Measurements from ENCODE around the gene GPAM. TPM values are rescaled to one million over a fixed set of nuclear protein-coding genes. Genes with fewer than 3 reads are reported as not detected.

GPAM gene
- total RNA-seq, 1 experiment from 2014 or later = 12.2 TPM

DNA sequence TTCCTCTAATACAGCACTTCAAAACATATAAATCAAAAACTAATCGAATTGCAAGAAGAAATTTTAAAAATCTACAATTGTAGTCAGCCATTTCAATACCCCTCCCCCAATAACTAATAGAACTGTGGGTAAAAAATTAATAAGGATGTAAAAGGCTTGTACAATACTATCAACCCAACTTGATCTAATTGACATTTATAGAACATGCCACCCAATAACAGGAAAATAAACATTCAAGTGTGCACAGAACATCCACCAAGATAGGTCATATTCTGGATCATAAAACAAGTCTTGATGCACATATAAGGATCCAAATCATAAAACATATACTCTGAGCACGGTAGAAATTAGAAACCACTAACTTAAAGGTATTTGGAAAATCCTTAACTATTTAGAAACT lies 4.0 kb upstream of the GPAM start (continued):
- TF ChIP-seq ZNF532 (CRISPR knock-in tag; IDR thresholded peaks at IDR 0.05; ENCODE audit: borderline replicate concordance) (no peak), ATF6 (CRISPR knock-in tag; IDR thresholded peaks at IDR 0.05) (no peak), STAT6 (CRISPR knock-in tag; conservative IDR thresholded peaks at IDR 0.05; ENCODE audit: low read depth) (no peak), ZNF671 (CRISPR knock-in tag; IDR thresholded peaks at IDR 0.05) (no peak), IRF2 (CRISPR knock-in tag; IDR thresholded peaks at IDR 0.05; ENCODE audit: borderline replicate concordance, low read depth) (no peak), ZNF219 (CRISPR knock-in tag; IDR thresholded peaks at IDR 0.05; ENCODE audit: borderline replicate concordance) (no peak), SP1 (CRISPR knock-in tag; conservative IDR thresholded peaks at IDR 0.05) (no peak), CREB1 (CRISPR knock-in tag; IDR thresholded peaks at IDR 0.05) (no peak), FOXK1 (CRISPR knock-in tag; IDR thresholded peaks at IDR 0.05) (no peak), SOX15 (CRISPR knock-in tag; IDR thresholded peaks at IDR 0.05) (no peak), FOXP1 (CRISPR knock-in tag; IDR thresholded peaks at IDR 0.05; ENCODE audit: borderline replicate concordance) (no peak)
- TF ChIP-seq, protein P1, sequence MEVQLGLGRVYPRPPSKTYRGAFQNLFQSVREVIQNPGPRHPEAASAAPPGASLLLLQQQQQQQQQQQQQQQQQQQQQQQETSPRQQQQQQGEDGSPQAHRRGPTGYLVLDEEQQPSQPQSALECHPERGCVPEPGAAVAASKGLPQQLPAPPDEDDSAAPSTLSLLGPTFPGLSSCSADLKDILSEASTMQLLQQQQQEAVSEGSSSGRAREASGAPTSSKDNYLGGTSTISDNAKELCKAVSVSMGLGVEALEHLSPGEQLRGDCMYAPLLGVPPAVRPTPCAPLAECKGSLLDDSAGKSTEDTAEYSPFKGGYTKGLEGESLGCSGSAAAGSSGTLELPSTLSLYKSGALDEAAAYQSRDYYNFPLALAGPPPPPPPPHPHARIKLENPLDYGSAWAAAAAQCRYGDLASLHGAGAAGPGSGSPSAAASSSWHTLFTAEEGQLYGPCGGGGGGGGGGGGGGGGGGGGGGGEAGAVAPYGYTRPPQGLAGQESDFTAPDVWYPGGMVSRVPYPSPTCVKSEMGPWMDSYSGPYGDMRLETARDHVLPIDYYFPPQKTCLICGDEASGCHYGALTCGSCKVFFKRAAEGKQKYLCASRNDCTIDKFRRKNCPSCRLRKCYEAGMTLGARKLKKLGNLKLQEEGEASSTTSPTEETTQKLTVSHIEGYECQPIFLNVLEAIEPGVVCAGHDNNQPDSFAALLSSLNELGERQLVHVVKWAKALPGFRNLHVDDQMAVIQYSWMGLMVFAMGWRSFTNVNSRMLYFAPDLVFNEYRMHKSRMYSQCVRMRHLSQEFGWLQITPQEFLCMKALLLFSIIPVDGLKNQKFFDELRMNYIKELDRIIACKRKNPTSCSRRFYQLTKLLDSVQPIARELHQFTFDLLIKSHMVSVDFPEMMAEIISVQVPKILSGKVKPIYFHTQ (CRISPR knock-in tag; IDR thresholded peaks at IDR 0.05) = no peak

GRCh38 chr10:112185959-112186358 lies 2.4 kb upstream of the GPAM start:
- H3K36me3 Mint-ChIP-seq = no peaks in the 10 kb centered on the region

More at GRCh38 chr10:112185959-112186358, 2.4 kb upstream of the GPAM start:
- ATAC-seq = no peak
- POLR2A ChIA-PET = no interaction called here
- Mint-ChIP-seq H3K9me3 (peaks cover 24% of the 10 kb centered on the region), H3K4me3 (no peak overlapping the region), H3K27ac (no peak overlapping the region), H3K27me3 (ENCODE audit: low read depth) (no peaks in the 10 kb centered on the region), H3K4me1 (peaks cover 15% of the 10 kb centered on the region)
- TF ChIP-seq ZBTB43 (CRISPR knock-in tag; IDR thresholded peaks at IDR 0.05) (no peak), KAT7 (CRISPR knock-in tag; IDR thresholded peaks at IDR 0.05; ENCODE audit: borderline replicate concordance) (no peak), GTF2I (CRISPR knock-in tag; conservative IDR thresholded peaks at IDR 0.05) (no peak), CBFB (CRISPR knock-in tag; IDR thresholded peaks at IDR 0.05; ENCODE audit: low read depth) (no peak), ZNF317 (CRISPR knock-in tag; IDR thresholded peaks at IDR 0.05; ENCODE audit: borderline replicate concordance, low read depth) (peak; percentile 81)
- TF ChIP-seq, protein P2, sequence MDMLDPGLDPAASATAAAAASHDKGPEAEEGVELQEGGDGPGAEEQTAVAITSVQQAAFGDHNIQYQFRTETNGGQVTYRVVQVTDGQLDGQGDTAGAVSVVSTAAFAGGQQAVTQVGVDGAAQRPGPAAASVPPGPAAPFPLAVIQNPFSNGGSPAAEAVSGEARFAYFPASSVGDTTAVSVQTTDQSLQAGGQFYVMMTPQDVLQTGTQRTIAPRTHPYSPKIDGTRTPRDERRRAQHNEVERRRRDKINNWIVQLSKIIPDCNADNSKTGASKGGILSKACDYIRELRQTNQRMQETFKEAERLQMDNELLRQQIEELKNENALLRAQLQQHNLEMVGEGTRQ (CRISPR knock-in tag; IDR thresholded peaks at IDR 0.05) = no peak
- DNase-seq (ENCODE audit: low spot score) = no peak
- CTCF ChIA-PET = interaction anchor here (1.0 to 6.0 kb wide), 2 partner anchors 49 to 123 kb away, joined by 3 to 46 read pairs; no protein-coding TSS in a partner anchor

Data from WTC11 (cell line).